ENCODE results near the gene SPON1.
"Not testable (repeated sequence)": the region's sequence is repeated elsewhere in the genome, so short reads cannot be mapped to it uniquely, and the experiment has no call there.

Gene SPON1

DNA sequence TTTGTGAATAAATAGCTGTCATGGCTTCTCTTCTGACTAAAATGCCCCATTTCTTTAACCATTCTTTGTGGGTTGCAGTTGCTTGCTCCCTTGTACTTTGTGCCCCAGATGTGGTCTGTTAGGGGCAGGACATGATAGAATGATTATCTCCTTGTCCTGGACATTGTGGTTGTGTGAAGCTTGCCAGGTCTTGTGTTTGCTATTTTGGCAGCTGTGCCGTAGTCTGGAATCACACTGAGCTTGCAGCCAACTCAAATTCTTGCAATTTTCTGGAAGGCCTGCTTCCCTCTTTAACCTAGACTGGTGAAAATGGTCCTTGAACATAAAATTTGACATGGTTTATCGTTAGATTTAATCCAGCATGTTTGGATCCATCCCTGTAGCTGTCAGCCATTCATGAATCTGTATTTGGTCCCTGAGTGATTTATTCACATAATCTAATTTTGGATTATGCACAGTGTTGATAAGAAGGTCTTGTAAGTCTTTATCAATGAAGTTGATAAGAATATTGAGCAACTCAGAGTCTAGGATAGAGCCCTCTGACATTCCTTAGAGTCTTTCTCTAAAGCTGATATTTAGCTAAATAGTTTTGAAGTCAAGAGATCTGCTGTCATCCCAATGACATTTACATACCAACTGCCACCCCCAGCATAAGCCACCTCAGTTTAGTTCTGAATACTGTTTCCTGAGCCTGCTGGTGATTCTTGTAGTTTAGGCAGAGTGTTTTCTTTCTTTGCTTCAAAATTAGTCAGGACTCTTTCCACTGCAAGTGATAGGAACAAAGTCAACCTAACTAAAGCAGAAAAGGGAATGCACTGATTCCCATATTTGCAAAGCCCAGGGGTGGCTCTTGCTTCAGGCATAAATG is 9.8 kb downstream of the SPON1 start:
- no peak for FAIRE-seq
- DNase-seq (ENCODE audit: extremely low spot score, insufficient read length, low read depth): no peak

- FAIRE-seq (no peak), DNase-seq (ENCODE audit: extremely low spot score, insufficient read length, low read depth) (no peak)
Measured at GRCh38 chr11:13972944-13973343, 10.4 kb downstream of the SPON1 start.

- no peak for DNase-seq (ENCODE audit: extremely low spot score, insufficient read length, low read depth)
- no peak for FAIRE-seq
Measured at GRCh38 chr11:13974631-13975030, 12.1 kb downstream of the SPON1 start.

DNA sequence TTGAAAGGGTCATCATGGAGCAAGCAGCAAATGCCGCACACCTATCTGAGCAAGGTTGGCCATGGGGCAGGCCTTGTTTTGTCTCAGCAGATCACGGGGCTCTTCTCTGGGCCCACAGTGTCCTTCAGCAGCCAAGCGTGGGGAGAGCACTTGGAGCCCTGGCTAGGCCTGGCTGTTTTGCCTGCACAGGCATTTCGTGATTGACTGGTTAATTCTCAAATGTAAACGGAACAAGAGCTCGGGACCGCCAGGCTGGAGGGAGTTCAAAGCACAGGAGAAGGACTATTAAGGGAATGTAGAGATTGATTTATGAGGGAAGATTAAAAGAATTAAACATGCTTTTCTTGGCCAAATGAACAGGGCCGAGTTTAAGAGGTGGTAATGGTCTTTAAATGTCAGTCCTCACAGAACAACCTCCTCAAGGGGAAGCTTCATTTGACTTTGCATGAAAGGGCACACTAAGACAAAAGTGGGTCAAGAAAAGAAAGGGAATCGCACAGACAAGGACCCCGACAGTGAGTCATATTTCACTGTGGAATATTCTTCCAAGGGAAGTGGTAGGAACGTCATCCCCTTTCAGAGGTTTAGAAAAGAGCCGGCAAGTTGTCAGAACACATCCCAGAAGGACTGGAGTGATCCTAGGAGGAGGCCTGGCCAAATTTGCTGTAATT is 20.7 kb downstream of the SPON1 start:
- FAIRE-seq (no peak), DNase-seq (ENCODE audit: extremely low spot score, insufficient read length, low read depth) (no peak)

DNA sequence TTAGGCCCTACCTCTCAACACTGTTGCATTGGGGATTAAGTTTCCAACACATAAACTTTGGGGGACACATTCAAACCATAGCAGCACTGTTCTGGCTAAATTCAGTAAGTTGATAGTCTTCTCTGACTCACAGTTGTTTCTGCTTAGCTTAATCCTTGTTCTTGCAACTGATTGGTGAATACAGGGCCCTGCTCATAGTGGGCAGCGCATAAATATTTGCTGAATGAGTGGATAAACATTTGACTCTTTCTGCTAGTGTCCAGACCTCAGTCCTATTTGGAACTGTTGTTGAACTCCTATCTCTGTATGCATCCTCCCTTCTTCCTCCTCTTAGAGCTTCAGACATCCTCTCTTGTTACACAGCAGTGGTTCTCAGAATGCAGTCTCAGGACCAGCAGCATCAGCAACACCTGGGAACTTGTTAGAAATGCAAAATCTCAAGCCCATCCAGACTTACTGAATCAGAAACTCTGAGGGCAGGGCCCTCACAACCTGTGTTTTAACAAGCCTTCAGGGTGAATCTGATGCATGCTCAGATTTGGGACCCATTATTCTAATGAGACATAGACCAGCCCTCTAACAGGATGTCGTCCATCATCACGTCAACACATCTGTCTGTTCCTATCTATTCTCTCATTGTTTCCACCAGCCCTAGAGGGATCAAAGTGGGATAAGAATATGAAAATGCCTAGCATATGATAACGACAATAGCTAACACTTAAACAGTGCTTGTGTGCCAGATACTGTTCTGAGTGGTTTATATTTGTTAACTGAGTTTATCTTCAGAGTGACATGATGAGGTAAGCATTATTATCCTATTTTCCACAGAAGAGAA is 22.3 kb downstream of the SPON1 start:
- FAIRE-seq: no peak
- DNase-seq (ENCODE audit: extremely low spot score, insufficient read length, low read depth): no peak

DNA sequence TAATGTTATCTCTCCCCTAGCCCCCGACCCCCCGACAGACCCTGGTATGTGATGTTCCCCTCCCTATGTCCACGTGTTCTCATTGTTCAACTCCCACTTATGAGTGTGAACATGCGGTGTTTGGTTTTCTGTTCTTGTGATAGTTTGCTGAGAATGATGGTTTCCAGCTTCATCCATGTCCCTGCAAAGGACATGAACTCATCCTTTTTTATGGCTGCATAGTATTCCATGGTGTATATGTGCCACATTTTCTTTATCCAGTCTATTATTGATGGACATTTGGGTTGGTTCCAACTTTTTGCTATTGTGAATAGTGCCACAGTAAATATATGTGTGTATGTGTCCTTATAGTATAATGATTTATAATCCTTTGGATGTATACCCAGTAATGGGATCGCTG is 24.2 kb downstream of the SPON1 start:
- FAIRE-seq: not testable (repeated sequence)

DNA sequence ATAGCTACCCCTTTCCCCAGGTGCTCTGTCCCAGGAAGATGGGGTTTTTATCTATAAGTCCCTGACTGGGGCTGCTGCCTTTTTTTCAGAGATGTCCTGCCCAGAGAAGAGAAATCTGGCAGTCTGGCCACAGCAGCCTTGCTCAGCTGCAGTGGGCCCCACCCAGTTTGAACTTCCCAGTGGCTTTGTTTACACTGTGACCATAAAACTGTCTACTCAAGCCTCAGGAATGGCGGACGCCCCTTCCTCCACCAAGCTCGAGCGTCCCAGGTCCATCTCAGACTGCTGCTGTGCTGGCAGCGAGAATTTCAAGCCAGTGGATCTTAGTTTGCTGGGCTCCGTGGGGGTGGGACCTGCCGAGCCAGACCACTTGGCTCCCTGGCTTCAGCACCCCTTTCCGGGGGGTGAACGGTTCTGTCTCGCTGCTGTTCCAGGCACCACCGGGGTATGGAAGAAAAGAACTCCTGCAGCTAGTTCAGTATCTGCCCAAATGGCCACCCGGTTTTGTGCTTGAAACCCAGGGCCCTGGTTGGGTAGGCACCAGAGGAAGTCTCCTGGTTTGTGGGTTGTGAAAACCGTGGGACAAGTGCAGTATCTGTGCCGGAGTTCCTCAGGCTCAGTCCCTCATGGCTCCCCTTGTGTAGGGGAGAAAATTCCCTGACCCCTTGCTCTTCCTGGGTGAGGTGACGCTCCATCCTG is 29.8 kb downstream of the SPON1 start:
- FAIRE-seq; DNase-seq (ENCODE audit: extremely low spot score, insufficient read length, low read depth): not testable (repeated sequence)

More for the DNA sequence above, 24.2 kb downstream of the SPON1 start:
- DNase-seq (ENCODE audit: extremely low spot score, insufficient read length, low read depth): not testable (repeated sequence)

- FAIRE-seq (no peak), DNase-seq (ENCODE audit: extremely low spot score, insufficient read length, low read depth) (no peak)
Measured at GRCh38 chr11:13993096-13993765, 30.7 kb downstream of the SPON1 start.

GRCh38 chr11:13997881-13998280 is 35.4 kb downstream of the SPON1 start:
- DNase-seq (ENCODE audit: extremely low spot score, insufficient read length, low read depth) (no peak), FAIRE-seq (no peak)

DNA sequence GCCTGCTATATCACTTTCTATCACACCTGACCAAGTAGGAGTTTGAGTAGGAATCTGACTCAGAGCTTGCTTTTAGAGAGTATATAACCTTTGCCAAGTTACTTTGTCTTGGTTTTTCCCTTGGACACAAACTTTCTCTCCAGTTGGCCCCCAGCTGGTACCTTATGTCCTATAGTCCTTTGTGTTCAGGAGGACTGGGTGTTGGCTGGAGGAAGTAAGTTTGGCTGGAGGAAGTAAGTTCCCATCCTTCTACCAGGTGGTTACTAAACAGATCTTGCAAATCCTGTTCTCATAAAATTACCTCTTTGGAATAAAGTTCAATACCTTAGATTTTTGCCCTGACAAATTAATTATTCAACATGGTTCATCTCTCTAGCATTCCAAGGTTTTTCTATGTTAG is 37.2 kb downstream of the SPON1 start:
- FAIRE-seq (no peak), DNase-seq (ENCODE audit: extremely low spot score, insufficient read length, low read depth) (no peak)

DNA sequence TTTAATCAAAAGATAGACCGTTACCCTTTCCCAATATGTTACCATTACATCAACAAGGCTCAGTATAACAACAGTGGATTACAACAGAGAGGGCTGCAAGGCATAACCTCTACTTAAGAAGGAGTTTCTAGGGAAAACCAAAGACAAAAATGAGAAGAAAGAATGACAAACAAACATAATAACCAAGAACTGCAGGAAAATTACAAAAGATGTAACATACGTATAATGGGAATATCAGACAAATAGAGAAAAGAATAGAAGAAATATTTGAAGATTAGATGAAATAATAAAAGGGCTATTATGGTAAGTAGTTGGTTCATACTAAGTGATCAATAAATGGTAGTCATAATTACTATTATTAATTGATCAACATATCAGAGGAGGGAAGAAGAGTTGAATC is 39.1 kb downstream of the SPON1 start:
- FAIRE-seq (no peak), DNase-seq (ENCODE audit: extremely low spot score, insufficient read length, low read depth) (no peak)

GRCh38 chr11:14007566-14007965 is 45.0 kb downstream of the SPON1 start:
- DNase-seq (ENCODE audit: extremely low spot score, insufficient read length, low read depth): no peak
- FAIRE-seq: no peak

GRCh38 chr11:14010665-14011064 is 48.1 kb downstream of the SPON1 start:
- no peak for DNase-seq (ENCODE audit: extremely low spot score, insufficient read length, low read depth)
- no peak for FAIRE-seq

- DNase-seq (ENCODE audit: extremely low spot score, insufficient read length, low read depth): no peak
- no peak for FAIRE-seq
Measured at GRCh38 chr11:14012846-14013245, 50.3 kb downstream of the SPON1 start.

DNA sequence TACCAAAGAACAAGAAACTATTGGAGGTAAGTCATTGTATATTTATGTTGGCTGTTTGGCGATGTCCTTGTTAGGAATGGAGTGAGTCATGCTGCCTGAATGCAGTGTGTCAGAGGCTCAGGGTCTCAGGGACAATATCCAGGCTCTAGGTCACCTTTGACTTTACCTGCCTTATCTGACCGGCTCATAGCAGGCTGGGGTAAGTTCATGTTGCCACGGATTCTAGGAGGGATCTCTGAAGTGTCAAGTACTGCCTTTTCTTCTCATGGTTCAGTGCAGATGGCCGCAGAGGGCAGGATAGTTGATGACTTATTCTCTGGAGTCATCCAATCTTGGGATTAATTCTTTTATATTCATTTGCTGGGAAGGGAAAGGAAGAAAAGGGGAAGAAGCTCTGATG is 53.2 kb downstream of the SPON1 start:
- no peak for DNase-seq (ENCODE audit: extremely low spot score, insufficient read length, low read depth)
- no peak for FAIRE-seq

DNA sequence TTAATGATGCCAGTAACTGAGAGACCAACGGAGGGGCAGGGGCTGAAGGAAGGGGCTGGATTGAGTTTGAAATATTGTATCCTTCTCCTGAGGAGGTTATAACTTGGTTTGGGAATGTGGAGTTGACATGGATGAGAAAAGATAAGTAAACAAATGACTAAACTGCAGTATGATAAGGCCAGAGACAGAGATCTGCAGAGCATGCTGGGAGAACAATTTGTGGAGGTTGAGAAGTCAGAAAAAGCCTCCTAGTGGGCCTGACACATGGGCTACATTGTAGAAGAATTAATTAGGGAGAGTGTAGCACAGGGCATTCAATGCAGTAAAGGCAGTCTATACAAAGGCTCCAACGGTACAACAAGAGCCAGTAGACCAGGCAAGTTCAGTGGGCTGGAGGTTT is 55.9 kb downstream of the SPON1 start:
- no peak for DNase-seq (ENCODE audit: extremely low spot score, insufficient read length, low read depth)
- no peak for FAIRE-seq

- no peak for DNase-seq (ENCODE audit: extremely low spot score, insufficient read length, low read depth)
- no peak for FAIRE-seq
Measured at GRCh38 chr11:14021738-14022137, 59.2 kb downstream of the SPON1 start.

DNA sequence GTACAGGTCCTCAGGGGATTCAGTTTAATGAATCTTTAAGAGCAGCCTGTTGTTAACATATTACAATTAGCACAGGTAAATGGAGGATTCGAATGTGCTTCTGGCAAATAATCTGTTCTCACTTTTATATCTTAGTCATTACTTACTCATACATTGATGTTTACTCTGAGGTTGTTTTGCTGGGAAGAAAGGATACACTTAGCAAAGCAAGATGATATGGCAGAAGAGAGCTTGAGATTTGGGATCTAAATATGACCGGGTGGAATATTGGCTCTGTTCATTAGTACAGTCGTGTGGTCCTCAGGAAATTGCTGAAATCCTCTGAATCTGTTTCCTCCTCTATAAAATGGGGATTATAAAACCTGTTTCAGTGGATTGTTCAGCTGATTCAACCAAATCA is 59.7 kb downstream of the SPON1 start:
- no peak for FAIRE-seq
- no peak for DNase-seq (ENCODE audit: extremely low spot score, insufficient read length, low read depth)

GRCh38 chr11:14022821-14023220 is 60.3 kb downstream of the SPON1 start:
- DNase-seq (ENCODE audit: extremely low spot score, insufficient read length, low read depth): no peak
- FAIRE-seq: no peak

- DNase-seq (ENCODE audit: extremely low spot score, insufficient read length, low read depth) (no peak), FAIRE-seq (no peak)
Measured at GRCh38 chr11:14026961-14027360, 64.4 kb downstream of the SPON1 start.

All from GM18507 (cell line).